ENCODE data around the gene PLEKHM3.

GRCh38 chr2:207930747-207931146 lies 94.6 kb downstream of the PLEKHM3 start:
- TF ChIP-seq, protein P1, sequence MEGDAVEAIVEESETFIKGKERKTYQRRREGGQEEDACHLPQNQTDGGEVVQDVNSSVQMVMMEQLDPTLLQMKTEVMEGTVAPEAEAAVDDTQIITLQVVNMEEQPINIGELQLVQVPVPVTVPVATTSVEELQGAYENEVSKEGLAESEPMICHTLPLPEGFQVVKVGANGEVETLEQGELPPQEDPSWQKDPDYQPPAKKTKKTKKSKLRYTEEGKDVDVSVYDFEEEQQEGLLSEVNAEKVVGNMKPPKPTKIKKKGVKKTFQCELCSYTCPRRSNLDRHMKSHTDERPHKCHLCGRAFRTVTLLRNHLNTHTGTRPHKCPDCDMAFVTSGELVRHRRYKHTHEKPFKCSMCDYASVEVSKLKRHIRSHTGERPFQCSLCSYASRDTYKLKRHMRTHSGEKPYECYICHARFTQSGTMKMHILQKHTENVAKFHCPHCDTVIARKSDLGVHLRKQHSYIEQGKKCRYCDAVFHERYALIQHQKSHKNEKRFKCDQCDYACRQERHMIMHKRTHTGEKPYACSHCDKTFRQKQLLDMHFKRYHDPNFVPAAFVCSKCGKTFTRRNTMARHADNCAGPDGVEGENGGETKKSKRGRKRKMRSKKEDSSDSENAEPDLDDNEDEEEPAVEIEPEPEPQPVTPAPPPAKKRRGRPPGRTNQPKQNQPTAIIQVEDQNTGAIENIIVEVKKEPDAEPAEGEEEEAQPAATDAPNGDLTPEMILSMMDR (conservative IDR thresholded peaks at IDR 0.05; ENCODE audit: low read depth in 2 of 2): no peak
- TF ChIP-seq EZH2 (IDR thresholded peaks at IDR 0.05; ENCODE audit: low read depth, unreplicated experiment): no peak
- no peak for TF ChIP-seq EZH2phosphoT487 (IDR thresholded peaks at IDR 0.05; ENCODE audit: unreplicated experiment)

All from GM23338 (cell line).